GM21526 (cell line): ENCODE data around the gene IMMT.

Experiments used
- ATAC-seq: cut with Tn5 transposase; IDR thresholded peaks from one replicate; pipeline ENCODE4 v1.9.1; 2021; ENCODE audit warnings: moderate library complexity; ENCODE audit not compliant: unreplicated experiment, low FRiP score

The IMMT gene

DNA sequence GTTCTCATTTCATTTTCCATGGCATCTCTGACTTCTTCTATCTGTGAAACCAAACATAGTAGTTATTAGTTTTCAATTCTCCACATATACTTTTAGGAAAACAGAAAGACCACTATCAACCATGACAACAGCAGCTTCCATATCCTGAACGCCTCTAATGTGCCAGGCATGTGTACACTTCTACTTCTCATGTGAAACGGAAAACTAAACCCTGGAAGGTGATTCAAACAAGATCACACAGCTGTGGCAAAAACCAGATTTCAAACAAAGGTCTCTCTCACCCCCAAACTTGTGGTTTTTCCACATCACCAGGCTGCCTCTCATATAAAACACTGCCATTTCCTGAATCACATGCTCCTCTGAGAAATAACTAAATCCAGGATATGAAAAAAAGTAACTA, 47.5 kb downstream of the IMMT start:
- ATAC-seq, result no peak

DNA sequence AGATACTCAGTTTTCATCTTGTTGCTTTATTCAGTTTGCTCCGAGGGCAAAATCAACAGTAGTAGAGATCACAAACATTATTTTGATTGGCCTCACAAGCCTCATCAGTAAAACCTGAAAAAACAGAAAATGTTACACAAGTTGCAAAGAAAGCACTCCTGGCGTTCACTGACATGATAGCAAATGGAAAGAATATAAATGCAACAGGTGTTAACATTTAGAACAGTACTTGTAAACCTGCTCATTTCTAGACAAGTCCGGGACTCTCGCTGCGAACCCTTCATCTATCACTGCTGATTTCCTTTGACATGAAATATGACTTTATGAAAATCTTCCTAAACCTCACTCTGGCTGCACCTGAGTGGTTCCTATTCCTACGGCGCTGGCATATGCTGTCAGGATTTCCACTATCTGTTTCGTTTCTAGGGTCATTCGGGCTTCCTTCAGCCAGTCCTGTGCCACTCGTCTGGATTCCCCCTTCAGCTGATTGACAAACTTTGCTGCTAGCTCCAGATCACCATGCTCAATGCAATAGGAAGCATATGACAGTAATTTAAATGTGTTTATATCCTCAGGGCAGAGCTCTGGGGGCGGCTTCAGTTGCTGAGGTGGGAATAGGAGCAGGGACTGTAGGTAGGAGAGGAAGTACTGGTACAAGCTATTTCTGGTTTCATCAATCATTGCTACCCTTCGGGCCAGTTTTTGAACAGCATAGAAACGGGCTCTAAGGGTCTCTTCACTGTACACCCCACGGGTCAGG, 51.2 kb downstream of the IMMT start:
- no peak for ATAC-seq

DNA sequence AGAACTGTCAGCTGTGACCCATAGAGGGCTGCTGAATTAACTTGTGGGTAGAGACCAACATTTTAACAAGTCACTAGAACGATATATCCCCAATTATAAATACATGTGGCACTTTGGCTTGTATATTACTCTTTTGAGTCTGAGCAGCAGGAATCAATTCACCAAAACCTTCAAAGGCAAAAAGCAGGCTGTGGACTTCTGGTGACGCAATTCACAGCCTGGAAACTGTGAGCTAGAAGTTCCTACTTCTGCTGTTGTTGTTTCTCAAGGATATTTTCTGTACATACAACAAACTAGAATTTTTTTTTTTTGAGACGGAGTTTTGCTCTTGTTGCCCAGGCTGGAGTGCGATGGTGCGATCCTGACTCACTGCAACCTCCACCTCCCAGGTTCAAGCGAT, 52.0 kb downstream of the IMMT start:
- no peak for ATAC-seq

DNA sequence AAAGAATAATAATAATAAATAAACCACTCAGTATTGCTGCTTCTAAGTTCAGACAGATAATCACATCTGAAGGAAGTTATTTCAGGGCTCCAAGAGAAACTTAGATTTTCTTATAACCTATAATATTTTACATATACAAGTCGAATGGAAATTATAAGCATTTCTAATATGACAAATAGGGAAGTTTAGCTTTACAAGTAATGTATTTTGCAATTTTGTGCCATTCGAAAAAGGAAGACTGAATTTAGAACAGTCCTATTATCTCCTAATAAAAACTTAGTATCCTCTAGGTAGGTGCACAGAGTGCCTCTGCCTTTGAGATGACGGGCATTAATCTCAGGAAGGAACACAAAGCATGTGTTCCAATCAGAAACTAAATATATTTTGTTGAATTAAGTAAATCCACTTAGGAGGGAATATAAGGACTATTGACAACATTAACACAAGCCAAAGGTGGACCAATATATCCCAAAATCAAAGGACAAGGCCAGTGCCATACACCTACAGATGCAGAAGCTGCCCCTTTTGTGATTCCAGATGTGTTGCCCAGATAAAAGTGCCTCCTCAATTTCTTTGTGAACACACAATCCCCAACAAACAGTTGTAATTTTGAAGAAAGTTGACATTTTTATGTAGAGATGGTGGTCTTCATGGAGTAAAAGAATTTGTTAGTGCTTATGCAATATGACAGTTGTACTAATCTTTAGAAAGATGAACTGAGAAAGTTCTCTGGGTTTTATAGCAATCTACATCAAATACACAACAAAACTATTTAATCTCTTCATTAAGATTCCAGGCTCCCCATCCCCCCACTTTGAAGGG, 52.6 kb downstream of the IMMT start:
- ATAC-seq, result no peak

DNA sequence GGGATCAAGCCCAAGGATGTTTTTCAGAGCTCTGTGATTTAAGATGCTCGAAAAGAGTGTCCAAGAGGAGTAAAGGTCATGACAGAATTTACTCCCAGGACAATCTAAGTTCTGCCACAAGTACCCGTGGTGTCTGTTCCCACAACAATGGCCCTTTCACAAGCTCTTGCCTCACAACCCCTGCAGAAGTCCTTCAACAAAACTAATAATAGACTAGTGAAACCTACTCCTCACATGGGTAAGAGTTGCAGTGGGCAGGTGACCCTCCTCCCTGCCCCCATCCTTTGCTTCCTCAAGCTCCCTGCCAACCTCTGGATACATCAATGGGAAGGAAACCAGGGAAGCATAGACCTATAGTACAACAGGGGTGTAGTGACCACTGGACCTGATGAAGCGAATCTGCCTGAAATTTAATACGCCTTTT, 54.3 kb downstream of the IMMT start:
- no peak for ATAC-seq

DNA sequence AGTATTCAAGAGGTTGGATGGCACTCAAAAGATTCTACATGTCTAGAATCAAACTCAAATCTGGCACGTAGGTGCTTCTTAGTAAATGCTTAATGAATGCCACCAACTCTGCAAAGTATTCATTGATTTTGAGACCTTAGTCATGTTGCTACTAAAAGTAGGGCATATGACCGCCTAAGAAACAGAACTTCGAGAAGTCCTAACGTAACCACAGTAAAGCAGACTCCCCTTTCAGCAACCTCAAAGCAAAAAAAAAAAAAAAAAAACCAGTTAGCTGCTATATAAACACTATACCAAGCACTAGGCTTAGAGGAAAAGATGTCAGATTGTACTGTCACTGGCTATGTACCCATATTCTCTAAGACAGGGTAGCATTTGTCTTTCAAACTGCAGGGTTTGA, 55.3 kb downstream of the IMMT start:
- ATAC-seq, result no peak

DNA sequence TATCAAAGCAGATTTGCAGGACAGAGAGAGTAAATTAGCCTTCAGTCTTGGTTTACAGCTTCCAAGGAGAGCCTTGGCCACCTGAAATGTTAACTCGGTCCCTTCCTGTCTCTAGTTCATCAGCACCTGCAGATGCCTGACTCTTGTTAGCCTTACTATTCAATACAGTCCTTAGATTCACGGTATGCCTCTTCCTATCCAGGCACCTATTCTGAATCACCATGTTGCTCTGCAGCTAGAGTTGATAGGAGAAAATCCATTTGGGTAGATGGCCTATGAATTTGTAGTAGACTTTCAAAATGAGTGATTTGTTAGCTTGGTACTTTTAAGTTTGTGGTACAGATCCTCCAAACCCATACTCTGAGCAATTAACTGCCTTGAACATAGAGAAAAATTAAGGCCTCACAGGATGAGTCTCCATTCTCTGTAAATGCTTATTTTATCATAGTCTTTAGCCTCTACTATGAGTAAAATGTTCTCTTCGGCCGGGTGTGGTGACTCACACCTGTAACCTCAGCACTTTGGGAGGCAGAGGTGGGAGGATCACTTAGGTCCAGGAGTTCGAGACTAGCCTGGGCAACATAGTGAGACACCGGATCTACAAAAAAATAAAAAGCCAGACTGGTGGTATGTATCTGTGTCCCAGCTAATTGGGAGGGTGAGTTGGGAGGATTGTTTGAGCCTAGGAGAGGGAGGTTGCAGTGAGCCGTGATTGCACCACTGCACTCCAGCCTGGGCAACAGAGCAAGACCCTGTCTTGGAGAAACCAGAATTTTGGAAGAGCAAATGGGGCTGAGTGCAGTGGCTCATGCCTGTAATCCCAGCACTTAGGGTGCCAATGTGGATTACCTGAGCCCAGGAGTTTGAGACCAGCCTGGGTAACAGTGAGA, 56.3 kb downstream of the IMMT start:
- ATAC-seq, result no peak

DNA sequence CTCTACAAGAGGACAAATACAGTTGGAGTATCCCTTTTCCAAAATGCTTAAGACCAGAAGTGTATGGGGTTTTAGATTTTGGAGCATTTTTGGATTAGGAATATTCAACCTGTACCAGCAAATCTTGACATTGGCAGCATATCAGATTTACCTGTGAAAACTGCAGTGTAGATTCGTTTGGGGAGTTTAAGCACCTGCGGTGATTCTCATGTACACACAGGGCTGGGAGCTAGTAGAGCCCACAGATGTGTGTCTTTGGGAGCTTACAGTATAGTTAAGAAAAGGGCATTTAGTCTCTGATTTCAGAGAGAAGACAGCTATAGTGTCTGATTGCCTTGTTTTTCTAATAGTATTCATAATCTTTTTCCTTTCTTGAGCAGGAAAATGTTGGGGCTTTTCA, 59.1 kb downstream of the IMMT start:
- no peak for ATAC-seq

DNA sequence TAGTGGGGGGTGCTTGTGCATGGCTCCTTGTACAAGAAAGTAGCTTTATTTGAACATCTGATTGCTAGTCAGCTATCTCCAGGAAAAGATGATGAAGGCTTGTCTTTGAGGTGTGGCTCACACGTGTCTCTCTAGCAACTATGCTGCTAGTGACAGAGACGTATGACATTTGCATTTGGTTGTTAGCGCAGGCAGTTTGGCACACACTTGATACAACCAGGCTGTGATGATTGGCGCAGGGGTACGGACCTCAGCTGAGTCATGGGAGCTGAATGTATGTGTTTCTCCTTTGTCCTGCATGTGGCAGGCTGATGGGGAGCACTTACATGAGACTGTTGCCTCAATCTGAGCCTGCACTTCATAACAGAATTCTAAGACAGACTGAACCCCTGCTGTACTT, 59.6 kb downstream of the IMMT start:
- no peak for ATAC-seq

DNA sequence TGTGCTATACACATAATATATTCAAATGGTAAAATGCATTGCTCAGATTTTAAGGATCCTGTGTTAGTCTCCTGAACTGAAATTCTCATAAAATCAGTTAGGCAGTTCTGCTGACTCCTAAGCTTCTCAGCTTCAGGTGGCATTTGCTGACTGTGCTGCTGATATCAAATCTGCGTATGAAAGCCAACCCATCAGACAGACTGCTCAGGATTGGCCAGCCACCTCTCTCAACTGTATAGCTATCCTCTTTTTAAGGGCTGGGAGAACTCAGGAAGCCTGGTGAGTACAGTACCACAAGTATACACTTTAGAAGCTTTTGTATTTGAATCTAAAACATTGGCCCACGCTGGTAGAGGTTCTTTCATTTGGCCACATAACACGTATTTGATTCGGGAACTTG, 60.6 kb downstream of the IMMT start:
- ATAC-seq, result no peak

DNA sequence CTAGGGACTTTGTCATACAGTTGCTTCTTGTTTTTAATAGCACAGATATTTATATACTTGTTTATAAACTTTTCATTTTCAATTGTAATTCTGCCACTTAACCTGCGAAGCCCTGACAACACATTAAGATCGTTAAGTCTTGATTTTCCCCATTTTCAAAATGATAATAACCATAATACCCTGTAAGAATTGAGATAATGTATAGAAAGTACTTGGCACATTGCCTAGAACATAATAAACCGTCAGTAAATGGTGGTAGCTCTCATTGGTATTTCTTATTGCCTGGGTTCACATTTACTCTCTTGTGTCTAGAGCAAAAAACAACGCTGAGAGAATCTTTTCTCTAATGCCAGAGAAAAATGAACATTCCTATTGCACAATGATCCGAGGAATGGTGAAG, 70.6 kb downstream of the IMMT start:
- no peak for ATAC-seq

DNA sequence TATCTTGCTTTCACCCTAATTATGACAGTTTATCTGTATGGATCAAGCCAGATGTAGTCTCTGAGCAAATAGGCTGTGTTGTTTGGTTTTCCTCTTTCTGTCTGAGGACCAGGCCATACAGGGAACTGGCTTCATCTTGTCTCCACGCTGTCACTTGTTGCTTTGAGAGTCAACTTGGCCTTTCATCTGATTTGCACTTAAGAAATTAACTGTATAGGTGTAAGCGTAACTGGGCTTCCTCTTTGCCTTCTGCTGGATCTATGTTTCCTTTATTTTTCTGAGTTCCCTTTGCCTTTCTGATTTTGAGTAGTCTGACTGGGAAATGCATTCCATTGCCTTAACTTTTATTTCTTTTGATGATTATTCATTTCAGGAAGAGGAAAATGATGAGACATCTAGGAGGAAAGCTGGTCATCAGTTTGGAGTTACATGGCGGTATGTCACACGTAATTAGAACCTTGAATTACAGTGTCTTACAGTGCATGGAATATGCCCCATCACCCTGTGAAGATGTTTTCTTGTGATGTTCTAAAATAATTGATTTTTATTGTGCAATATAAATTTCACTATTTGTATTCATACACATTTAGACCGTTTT, 71.8 kb downstream of the IMMT start:
- no peak for ATAC-seq

DNA sequence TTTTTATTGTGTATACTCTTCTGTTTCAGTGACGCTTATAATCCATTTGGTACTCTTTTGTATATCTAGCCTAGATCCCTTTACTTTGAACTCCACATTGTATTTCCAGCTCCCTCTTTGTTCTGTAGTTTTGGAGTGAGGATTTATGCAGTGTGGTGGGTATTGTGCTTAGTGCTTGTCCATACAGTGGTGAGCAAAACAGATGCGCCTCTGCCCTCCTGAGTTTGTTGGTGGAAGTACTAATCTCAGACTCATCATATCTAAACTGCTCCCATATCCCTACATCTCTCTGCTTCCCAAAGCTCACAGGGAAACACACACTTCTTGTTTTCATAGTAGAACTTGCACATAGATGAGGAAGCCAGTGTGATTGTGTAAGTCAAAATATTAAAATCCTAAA, 77.1 kb downstream of the IMMT start:
- ATAC-seq, result no peak

DNA sequence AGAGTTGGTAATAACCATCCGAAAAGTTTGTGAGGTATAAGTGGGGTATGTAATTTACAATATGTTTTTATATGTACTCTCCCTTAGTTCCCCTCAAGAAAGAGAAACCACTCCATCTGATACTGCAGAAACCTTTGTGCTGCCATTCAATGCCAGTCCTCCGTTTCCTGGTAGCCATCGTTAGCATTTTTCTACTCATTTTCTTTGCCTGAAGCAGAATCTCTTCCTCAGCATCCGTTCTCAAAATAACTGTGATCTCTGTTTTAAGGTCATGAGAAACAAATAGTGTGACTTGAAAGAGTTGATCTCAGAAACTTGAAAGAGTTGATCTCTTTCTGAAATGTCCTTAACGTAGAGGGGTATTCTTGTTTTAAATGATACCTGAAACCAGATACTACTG, 88.2 kb downstream of the IMMT start:
- no peak for ATAC-seq

DNA sequence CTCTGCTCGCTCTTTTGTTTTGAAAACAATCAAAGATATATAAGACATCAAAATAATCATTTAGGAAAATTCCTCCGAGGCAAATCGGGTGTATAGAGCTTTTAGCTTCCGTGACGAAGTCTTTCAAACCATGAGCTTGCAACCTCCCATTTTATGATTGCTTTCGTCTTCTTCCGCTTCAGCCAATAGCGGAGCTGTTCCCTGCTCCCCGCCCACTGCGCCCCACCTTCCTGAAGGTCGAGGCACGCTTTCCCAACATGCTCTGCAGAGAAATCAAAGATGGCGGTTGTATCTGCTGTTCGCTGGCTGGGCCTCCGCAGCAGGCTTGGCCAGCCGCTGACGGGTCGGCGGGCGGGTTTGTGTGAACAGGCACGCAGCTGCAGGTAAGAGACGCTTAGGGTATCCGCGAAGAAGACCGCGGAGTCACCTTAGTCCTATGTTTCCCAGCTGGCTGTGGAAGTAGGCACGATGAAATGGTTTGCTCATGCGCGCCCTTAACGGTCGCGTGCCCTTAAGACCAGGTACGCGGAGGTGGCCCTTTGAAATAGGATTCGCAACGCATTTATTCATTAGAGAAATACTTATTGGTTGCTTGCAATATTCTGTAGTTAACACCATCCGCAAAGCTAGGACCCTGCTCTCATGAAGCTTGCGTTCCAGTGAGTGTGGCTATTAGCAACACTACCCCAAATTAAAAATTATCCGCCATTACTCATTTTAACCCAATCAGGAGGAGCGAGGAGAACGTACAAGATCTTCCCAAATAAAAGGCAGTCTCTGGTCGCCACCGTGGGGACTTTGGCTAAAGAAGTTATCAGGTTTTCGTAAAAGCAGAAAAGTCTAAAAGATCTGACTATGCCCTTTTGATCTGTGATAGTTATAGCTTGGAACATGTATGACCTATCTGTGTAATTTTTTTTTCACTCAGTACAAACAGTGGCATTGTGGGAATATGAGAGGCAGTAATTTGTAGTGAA, 89.0 kb downstream of the IMMT start, which contains the start of gene PTCD3:
PTCD3 (plus strand) TSS at position 267 of the 977 bp plus-strand sequence; CDS start at position 280, 13 bp downstream.
- peak; percentile 82 for ATAC-seq

DNA sequence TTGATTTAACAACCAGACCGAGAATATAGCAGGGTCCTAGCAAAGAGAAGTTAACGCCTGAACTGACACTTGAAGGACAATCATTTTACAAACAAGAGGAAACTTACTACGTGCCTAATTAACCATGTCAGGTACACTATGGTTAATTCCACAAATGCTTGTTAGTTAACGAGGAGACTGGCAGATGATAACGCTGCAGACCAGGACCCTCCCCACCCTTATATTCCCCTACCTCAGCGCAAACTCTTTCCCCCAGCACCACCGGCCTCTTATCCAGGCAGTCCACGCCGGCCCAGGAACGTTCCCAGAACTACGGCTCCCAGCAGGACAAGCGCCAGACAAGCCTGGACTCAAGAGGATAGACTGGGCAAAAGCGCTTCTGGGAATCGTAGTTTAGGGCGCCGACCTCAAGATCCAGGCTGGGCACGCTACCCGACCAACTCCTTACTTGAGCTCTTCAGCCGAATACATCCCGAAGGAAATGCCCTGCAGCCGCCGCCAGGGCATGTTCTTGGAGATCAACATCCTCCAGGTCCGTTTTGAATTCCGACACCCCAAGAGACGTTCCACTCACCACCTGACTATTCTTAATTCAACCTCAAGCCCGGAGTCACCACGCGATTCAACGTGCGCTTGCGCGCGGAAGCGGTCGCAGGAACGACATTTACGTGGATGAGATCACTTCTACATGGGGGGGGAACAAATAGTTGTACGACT, 89.9 kb downstream of the IMMT start, which contains the start of gene POLR1A:
POLR1A (minus strand) TSS at position 635 of the 717 bp plus-strand sequence; CDS start at position 525, 110 bp downstream.
- peak; percentile 64 for ATAC-seq

DNA sequence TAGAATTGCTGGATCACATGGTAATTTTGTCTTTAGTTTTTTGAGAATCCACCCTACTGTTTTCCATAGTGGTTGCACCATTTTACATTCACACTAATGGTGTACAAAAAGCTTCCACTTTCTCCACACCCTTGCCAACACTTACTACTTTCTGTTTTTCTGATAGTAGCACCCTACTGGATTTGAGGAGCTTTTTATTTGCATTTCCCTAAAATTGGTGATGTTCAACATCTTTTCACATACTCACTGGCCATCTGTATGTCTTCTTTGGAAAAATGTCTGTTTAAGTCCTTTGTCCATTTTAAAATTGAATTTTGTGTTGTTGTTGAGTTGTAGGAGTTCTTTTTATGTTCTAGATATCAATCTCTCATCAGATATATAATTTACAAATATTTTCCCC, 93.1 kb downstream of the IMMT start:
- no peak for ATAC-seq

DNA sequence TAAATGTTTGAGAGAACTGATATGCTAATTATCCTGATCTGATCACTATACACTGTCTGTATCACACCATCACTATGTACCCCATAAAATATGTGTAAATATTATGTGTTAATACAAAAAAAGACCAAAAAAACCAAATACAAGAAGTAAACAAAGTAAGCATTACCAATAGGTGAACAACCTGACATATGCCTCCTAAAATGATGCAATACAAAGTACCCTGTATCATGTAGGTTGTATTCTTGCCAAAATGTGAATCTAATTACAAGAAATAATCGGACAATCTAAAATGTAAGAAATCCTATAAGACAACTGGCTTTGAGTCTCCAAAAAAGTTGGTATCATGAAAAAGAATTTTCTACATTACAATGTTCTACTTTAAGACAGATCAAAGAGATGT, 97.3 kb downstream of the IMMT start:
- no peak for ATAC-seq
